ENCODE data around the gene UBFD1. TPM values are rescaled to one million over a fixed set of nuclear protein-coding genes. Genes with fewer than 3 reads are reported as not detected.

The UBFD1 gene
- total and polyA plus RNA-seq, 4 donors, result 8.5 to 61.4 (median 31.4) TPM

DNA sequence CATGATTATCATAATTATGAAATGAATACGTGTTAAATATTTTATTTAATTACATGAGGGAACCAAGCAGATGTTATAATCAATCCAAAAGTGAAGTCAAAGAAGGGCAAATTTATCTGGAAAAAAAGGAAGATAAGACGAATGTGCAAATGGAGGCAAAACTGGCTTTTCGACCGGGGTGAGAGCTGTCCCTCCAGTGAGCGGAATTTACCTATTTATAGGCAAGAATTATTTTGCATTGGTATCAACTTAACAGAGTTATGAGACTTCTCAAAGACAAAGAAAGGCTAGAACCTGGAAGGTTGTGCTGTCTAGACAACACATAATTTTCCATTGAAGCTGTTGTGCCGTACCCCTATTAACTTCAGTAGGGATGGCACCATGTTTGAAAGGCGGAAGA, 45.8 kb upstream of the UBFD1 start:
- no peaks in the 10 kb centered on the region for H3K9me3 ChIP-seq (ENCODE audit: control insufficient read depth in 4 of 4, insufficient read depth in 3 of 4, low read length in 3 of 4)
- no peak overlapping the region for H3K4me3 ChIP-seq
- no peaks in the 10 kb centered on the region for H3K27me3 ChIP-seq (ENCODE audit: control insufficient read depth in 3 of 3, insufficient read depth in 3 of 3, low read length in 2 of 3)
- 92 to 94% methylated on average over 7 of the region's 7 CpGs for WGBS, 2 donors
- DNase-seq (no peak), ATAC-seq (ENCODE audit: insufficient read depth, low FRiP score) (no peak)
- H3K9ac ChIP-seq (ENCODE audit: insufficient read depth in 1 of 2, low read length in 2 of 2), result no peak overlapping the region
- peaks cover 0 to 3% (median 0%) of the 10 kb centered on the region in 4 donors for H3K36me3 ChIP-seq (ENCODE audit: control insufficient read depth in 4 of 4, insufficient read depth in 4 of 4, low read length in 4 of 4)
- H3K27ac ChIP-seq (ENCODE audit: low read depth in 1 of 2, low read length in 1 of 2), result no peak overlapping the region
- peaks cover 0 to 8% (median 0%) of the 10 kb centered on the region in 5 donors for H3K4me1 ChIP-seq (ENCODE audit: control insufficient read depth in 5 of 5, insufficient read depth in 5 of 5, low read length in 5 of 5)
- TF ChIP-seq, protein P1, sequence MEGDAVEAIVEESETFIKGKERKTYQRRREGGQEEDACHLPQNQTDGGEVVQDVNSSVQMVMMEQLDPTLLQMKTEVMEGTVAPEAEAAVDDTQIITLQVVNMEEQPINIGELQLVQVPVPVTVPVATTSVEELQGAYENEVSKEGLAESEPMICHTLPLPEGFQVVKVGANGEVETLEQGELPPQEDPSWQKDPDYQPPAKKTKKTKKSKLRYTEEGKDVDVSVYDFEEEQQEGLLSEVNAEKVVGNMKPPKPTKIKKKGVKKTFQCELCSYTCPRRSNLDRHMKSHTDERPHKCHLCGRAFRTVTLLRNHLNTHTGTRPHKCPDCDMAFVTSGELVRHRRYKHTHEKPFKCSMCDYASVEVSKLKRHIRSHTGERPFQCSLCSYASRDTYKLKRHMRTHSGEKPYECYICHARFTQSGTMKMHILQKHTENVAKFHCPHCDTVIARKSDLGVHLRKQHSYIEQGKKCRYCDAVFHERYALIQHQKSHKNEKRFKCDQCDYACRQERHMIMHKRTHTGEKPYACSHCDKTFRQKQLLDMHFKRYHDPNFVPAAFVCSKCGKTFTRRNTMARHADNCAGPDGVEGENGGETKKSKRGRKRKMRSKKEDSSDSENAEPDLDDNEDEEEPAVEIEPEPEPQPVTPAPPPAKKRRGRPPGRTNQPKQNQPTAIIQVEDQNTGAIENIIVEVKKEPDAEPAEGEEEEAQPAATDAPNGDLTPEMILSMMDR (IDR thresholded peaks at IDR 0.05; ENCODE audit: control extremely low read depth, extremely low read depth), result no peak

DNA sequence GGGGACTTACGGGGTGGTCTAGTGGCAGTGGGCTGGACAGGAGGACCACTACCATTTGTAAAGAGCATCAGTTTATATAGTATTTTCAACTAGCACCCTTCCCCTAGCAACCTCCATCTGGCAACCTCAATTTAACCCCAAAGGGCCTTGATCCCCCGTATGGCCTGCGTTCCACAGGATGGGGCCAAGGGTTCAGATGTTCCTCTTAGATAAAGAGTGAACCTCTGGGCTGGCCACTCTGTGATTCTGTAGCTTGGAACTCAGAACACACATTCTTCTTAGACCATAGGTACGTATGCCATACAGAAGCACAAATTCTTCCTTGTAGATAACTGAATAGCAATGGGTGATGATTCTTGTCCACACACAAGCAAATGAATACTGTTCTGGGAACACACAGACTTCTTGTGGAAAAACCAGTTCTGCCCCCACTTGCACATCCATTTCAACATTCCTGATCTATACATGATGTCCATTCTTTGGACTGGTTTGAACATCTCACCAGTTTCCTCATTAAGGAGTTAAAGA, 45.3 kb upstream of the UBFD1 start:
- Histone ChIP-seq H3K4me1 (ENCODE audit: control insufficient read depth in 5 of 5, insufficient read depth in 5 of 5, low read length in 5 of 5) (peaks cover 0 to 8% (median 0%) of the 10 kb centered on the region in 5 donors), H3K9me3 (ENCODE audit: control insufficient read depth in 4 of 4, insufficient read depth in 3 of 4, low read length in 3 of 4) (no peaks in the 10 kb centered on the region), H3K27me3 (ENCODE audit: control insufficient read depth in 3 of 3, insufficient read depth in 3 of 3, low read length in 2 of 3) (no peaks in the 10 kb centered on the region), H3K9ac (ENCODE audit: insufficient read depth in 1 of 2, low read length in 2 of 2) (no peak overlapping the region), H3K4me3 (no peak overlapping the region), H3K27ac (ENCODE audit: low read depth in 1 of 2, low read length in 1 of 2) (no peak overlapping the region), H3K36me3 (ENCODE audit: control insufficient read depth in 4 of 4, insufficient read depth in 4 of 4, low read length in 4 of 4) (peaks cover 0 to 3% (median 0%) of the 10 kb centered on the region in 4 donors)
- no peak for DNase-seq
- TF ChIP-seq, protein P1 (IDR thresholded peaks at IDR 0.05; ENCODE audit: control extremely low read depth, extremely low read depth), result no peak
- 90 to 92% methylated on average over 4 of the region's 4 CpGs for WGBS, 2 donors
- ATAC-seq (ENCODE audit: insufficient read depth, low FRiP score), result no peak

DNA sequence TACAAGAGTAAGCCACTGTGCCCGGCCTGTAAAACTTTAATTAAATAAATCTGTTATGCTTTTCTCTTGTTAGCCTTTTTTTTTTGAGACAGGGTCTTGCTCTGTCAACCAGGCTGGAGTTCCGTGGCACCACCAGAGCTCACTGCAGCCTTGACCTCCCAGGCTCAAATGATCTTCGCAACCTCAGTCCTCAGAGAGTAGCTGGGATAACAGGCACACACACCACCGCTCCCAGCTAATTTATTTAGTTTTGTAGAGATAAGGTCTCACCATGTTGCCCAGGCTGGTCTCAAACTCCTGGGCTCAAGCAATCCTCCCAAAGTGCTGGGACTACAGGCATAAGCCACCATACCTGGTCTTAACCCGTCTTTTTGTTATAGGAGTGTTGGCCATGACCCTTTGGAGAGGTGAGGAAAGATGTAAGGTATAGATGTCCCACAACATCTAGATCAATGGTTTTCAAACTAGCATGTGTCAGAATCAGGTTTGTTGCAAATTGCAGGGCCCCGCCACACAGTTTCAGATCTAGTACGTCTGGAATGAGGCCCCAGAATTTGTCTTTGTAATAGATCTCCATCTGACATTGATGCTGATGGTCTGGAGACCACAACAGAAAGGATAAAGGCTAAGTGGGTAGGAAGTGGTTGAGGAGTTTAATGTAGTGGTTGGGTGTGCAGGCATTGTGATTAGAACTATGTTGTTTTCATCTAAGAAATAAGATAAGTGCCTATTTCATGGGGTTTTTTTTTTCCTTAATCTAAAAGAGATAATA, 43.0 kb upstream of the UBFD1 start:
- H3K4me3 ChIP-seq, result no peak overlapping the region
- H3K27me3 ChIP-seq (ENCODE audit: control insufficient read depth in 3 of 3, insufficient read depth in 3 of 3, low read length in 2 of 3), result no peaks in the 10 kb centered on the region
- H3K27ac ChIP-seq (ENCODE audit: low read depth in 1 of 2, low read length in 1 of 2), result no peak overlapping the region
- H3K9ac ChIP-seq (ENCODE audit: insufficient read depth in 1 of 2, low read length in 2 of 2), result no peak overlapping the region
- DNase-seq, result no peak
- 87 to 88% methylated on average over 7 of the region's 7 CpGs for WGBS, 2 donors
- peaks cover 0 to 6% (median 5%) of the 10 kb centered on the region in 4 donors for H3K36me3 ChIP-seq (ENCODE audit: control insufficient read depth in 4 of 4, insufficient read depth in 4 of 4, low read length in 4 of 4)
- TF ChIP-seq, protein P1 (IDR thresholded peaks at IDR 0.05; ENCODE audit: control extremely low read depth, extremely low read depth), result no peak
- no peaks in the 10 kb centered on the region for H3K9me3 ChIP-seq (ENCODE audit: control insufficient read depth in 4 of 4, insufficient read depth in 3 of 4, low read length in 3 of 4)
- H3K4me1 ChIP-seq (ENCODE audit: control insufficient read depth in 5 of 5, insufficient read depth in 5 of 5, low read length in 5 of 5), result peaks cover 0 to 8% (median 0%) of the 10 kb centered on the region in 5 donors
- no peak for ATAC-seq (ENCODE audit: insufficient read depth, low FRiP score)

All from lung (tissue), 12 donors.